Measurements from ENCODE around the gene TMCO4. TPM values are rescaled to one million over a fixed set of nuclear protein-coding genes. Genes with fewer than 3 reads are reported as not detected.

Gene TMCO4
- total RNA-seq, 2 experiments from 2014 or later, result 1.2 to 8.1 TPM

GRCh38 chr1:19824541-19824940 lies 24.8 kb upstream of the TMCO4 start:
- CTCF ChIA-PET (ENCODE audit: unreplicated experiment), result no interaction called here
- peaks cover 4% of the 10 kb centered on the region for H3K4me1 ChIP-seq (ENCODE audit: insufficient read depth, low read length, poor library complexity, severe bottlenecking)
- no peaks in the 10 kb centered on the region for H3K79me2 ChIP-seq (ENCODE audit: insufficient read depth, low read depth, low read length)
- H3K9me3 ChIP-seq (ENCODE audit: low read length), result no peaks in the 10 kb centered on the region
- H3K4me3 ChIP-seq (ENCODE audit: low read depth, low read length, poor library complexity, severe bottlenecking), result no peak overlapping the region
- no peak for DNase-seq (ENCODE audit: low spot score)
- TF ChIP-seq CTCF (conservative IDR thresholded peaks at IDR 0.05; ENCODE audit: low read length) (no peak), EZH2phosphoT487 (IDR thresholded peaks at IDR 0.05; ENCODE audit: borderline replicate concordance, low read depth, low read length) (no peak)
- POLR2A ChIA-PET, result no interaction called here
- no peaks in the 10 kb centered on the region for H3K9me2 ChIP-seq (ENCODE audit: insufficient read depth, low read length)
- H3K4me2 ChIP-seq (ENCODE audit: low read length), result no peak overlapping the region
- H3K27ac ChIP-seq (ENCODE audit: low read depth, low read length, poor library complexity, severe bottlenecking), result no peak overlapping the region
- no peaks in the 10 kb centered on the region for H3K36me3 ChIP-seq (ENCODE audit: insufficient read depth, low read length)
- BruUV-seq (replicated peaks), result no TSS peak
- H4K20me1 ChIP-seq (ENCODE audit: insufficient read depth, low read length), result no peaks in the 10 kb centered on the region
- intact Hi-C loops (cut with micrococcal nuclease; ENCODE audit: unreplicated experiment), result no loop called here
- no peak overlapping the region for H2AFZ ChIP-seq (ENCODE audit: low read length)

- H3K4me3 ChIP-seq (ENCODE audit: low read depth, low read length, poor library complexity, severe bottlenecking), result no peak overlapping the region
- H3K36me3 ChIP-seq (ENCODE audit: insufficient read depth, low read length), result no peaks in the 10 kb centered on the region
- no peaks in the 10 kb centered on the region for H3K9me2 ChIP-seq (ENCODE audit: insufficient read depth, low read length)
- H3K79me2 ChIP-seq (ENCODE audit: insufficient read depth, low read depth, low read length), result no peaks in the 10 kb centered on the region
- DNase-seq (ENCODE audit: low spot score), result no peak
- no peak overlapping the region for H2AFZ ChIP-seq (ENCODE audit: low read length)
- H3K9me3 ChIP-seq (ENCODE audit: low read length), result no peaks in the 10 kb centered on the region
- no peak overlapping the region for H3K4me2 ChIP-seq (ENCODE audit: low read length)
- BruUV-seq (replicated peaks), result no TSS peak
- intact Hi-C loops (cut with micrococcal nuclease; ENCODE audit: unreplicated experiment), result no loop called here
- no peaks in the 10 kb centered on the region for H4K20me1 ChIP-seq (ENCODE audit: insufficient read depth, low read length)
- POLR2A ChIA-PET, result interaction anchor here (0.7 kb wide), 1 partner anchor 337 kb away, joined by 3 read pairs; no protein-coding TSS in a partner anchor
- H3K27ac ChIP-seq (ENCODE audit: low read depth, low read length, poor library complexity, severe bottlenecking), result no peak overlapping the region
- CTCF ChIA-PET (ENCODE audit: unreplicated experiment), result no interaction called here
- H3K4me1 ChIP-seq (ENCODE audit: insufficient read depth, low read length, poor library complexity, severe bottlenecking), result peaks cover 4% of the 10 kb centered on the region
- TF ChIP-seq CTCF (conservative IDR thresholded peaks at IDR 0.05; ENCODE audit: low read length), result no peak
Measured at GRCh38 chr1:19824036-19824435, 24.3 kb upstream of the TMCO4 start.

GRCh38 chr1:19819701-19820100 lies 20.0 kb upstream of the TMCO4 start:
- TF ChIP-seq EZH2phosphoT487 (IDR thresholded peaks at IDR 0.05; ENCODE audit: borderline replicate concordance, low read depth, low read length), result no peak
- no peak for TF ChIP-seq CTCF (conservative IDR thresholded peaks at IDR 0.05; ENCODE audit: low read length)
- Histone ChIP-seq H2AFZ (ENCODE audit: low read length) (no peak overlapping the region), H3K4me1 (ENCODE audit: insufficient read depth, low read length, poor library complexity, severe bottlenecking) (peaks cover 26% of the 10 kb centered on the region), H3K27ac (ENCODE audit: low read depth, low read length, poor library complexity, severe bottlenecking) (no peak overlapping the region), H3K4me3 (ENCODE audit: low read depth, low read length, poor library complexity, severe bottlenecking) (no peak overlapping the region), H3K9me2 (ENCODE audit: insufficient read depth, low read length) (no peaks in the 10 kb centered on the region), H3K79me2 (ENCODE audit: insufficient read depth, low read depth, low read length) (no peaks in the 10 kb centered on the region), H3K9me3 (ENCODE audit: low read length) (no peaks in the 10 kb centered on the region), H3K4me2 (ENCODE audit: low read length) (no peak overlapping the region), H4K20me1 (ENCODE audit: insufficient read depth, low read length) (no peaks in the 10 kb centered on the region), H3K36me3 (ENCODE audit: insufficient read depth, low read length) (no peaks in the 10 kb centered on the region)
- intact Hi-C loops (cut with micrococcal nuclease; ENCODE audit: unreplicated experiment), result loop anchor here (5.0 kb wide), 1 partner anchor 1337 kb away; the partner anchor contains the start of gene KLHDC7A
- ChIA-PET CTCF (ENCODE audit: unreplicated experiment) (no interaction called here), POLR2A (no interaction called here)
- BruUV-seq (replicated peaks), result no TSS peak
- no peak for DNase-seq (ENCODE audit: low spot score)
